Measurements from ENCODE around the gene COX7A2.

GRCh38 chr6:75263401-75263750 is 19.8 kb upstream of the COX7A2 start:
- TF ChIP-seq ZNF274 (IDR thresholded peaks at IDR 0.05; ENCODE audit: insufficient read depth, insufficient read length) = no peak
- TF ChIP-seq YBX1 (IDR thresholded peaks at IDR 0.05) = no peak
- TF ChIP-seq NFYA (IDR thresholded peaks at IDR 0.05; ENCODE audit: borderline replicate concordance, low read depth, low read length) = no peak
- no peak for TF ChIP-seq CTCF (IDR thresholded peaks at IDR 0.05 in 2 of 3, conservative IDR thresholded peaks at IDR 0.05 in 1 of 3; ENCODE audit: control insufficient read depth in 2 of 3, extremely low read depth in 1 of 3, insufficient read depth in 1 of 3, low read depth in 3 of 3, low read length in 3 of 3)
- TF ChIP-seq CHD4 (IDR thresholded peaks at IDR 0.05) = no peak
- no peak for TF ChIP-seq RAD21 (IDR thresholded peaks at IDR 0.05; ENCODE audit: insufficient read depth, low read depth, low read length)
- TF ChIP-seq SREBF2 (IDR thresholded peaks at IDR 0.05; ENCODE audit: low read length) = no peak
- no peak for TF ChIP-seq CREB1 (IDR thresholded peaks at IDR 0.05; ENCODE audit: low read depth)
- TF ChIP-seq NR2F1 (conservative IDR thresholded peaks at IDR 0.05) = no peak
- TF ChIP-seq SP1 (IDR thresholded peaks at IDR 0.05; ENCODE audit: low read depth, low read length) = no peak
- no peak for TF ChIP-seq POLR2A (IDR thresholded peaks at IDR 0.05; ENCODE audit: low read depth, low read length)
- TF ChIP-seq NFXL1 (IDR thresholded peaks at IDR 0.05; ENCODE audit: borderline replicate concordance) = no peak
- no peak for TF ChIP-seq YY1 (IDR thresholded peaks at IDR 0.05; ENCODE audit: low read depth, low read length)

All from GM12878 (cell line).